GM21360 (cell line): ENCODE data around the gene SIX3.

ENCODE experiments used
- ATAC-seq: cut with Tn5 transposase; IDR thresholded peaks from one replicate; pipeline ENCODE4 v1.9.1; 2021; ENCODE audit warnings: mild to moderate bottlenecking, moderate library complexity; ENCODE audit not compliant: unreplicated experiment

The SIX3 gene

GRCh38 chr2:44954889-44955592 is 13.5 kb downstream of the SIX3 start:
- ATAC-seq = no peak

- no peak for ATAC-seq
Measured at GRCh38 chr2:44955593-44956392, 14.3 kb downstream of the SIX3 start.

- ATAC-seq = no peak
Measured at GRCh38 chr2:44956843-44957242, 15.3 kb downstream of the SIX3 start.

DNA sequence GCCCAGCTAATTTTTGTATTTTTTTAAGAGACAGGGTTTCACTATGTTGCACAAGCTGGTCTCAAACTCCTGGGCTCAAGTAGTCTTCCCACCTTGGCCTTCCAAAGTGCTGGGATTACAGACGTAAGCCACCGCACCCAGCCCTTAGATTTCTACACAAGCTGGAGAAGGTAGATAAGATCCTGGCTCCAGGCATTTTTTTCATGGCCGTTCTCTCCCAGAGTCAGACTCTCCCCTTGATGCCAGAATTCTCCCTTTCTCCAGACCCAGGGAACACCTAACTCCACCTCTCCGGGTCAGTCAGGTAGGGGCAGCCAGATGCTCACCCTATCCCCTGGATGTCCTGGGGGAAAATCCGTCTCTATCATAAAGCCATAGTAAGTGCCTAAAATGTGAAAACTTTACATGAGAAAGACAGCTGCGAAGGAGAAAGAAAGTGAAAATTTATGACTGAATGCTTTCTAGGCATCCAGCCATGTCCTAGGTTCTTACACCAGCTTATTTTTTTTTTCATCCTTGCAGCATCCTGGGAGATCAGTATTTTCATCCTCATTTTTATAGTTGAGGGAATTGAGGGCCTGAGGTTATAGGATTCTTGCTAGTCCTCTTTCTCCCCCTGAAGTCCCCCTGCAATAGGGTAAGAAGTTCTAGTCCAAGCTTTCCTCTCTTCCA is 16.3 kb downstream of the SIX3 start:
- ATAC-seq = no peak

- no peak for ATAC-seq
Measured at GRCh38 chr2:44959855-44960254, 18.4 kb downstream of the SIX3 start.

- no peak for ATAC-seq
Measured at GRCh38 chr2:44960871-44961270, 19.4 kb downstream of the SIX3 start.

- no peak for ATAC-seq
Measured at GRCh38 chr2:44962176-44962695, 20.7 kb downstream of the SIX3 start.

- ATAC-seq = no peak
Measured at GRCh38 chr2:44964752-44965236, 23.3 kb downstream of the SIX3 start.

DNA sequence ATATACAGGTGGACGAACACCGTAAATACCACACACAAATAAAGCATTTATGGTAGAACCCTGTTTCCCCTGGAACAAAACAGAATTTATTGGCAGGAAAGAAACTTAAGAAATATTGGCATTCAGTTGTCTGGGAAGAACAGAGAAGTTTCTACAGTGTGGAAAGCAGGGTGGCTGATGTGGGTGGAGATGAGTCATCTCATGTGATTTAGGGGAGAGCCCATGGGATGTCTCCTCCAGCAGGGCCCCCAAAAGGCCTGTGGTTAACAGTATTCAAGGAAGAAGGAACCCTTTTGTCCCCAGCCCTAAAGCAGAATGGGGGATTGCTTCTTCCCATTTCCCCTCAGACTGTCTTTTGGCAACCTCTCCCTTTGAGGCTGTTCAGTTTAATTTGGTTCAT is 24.2 kb downstream of the SIX3 start:
- ATAC-seq = no peak

- no peak for ATAC-seq
Measured at GRCh38 chr2:44967056-44967455, 25.6 kb downstream of the SIX3 start.

DNA sequence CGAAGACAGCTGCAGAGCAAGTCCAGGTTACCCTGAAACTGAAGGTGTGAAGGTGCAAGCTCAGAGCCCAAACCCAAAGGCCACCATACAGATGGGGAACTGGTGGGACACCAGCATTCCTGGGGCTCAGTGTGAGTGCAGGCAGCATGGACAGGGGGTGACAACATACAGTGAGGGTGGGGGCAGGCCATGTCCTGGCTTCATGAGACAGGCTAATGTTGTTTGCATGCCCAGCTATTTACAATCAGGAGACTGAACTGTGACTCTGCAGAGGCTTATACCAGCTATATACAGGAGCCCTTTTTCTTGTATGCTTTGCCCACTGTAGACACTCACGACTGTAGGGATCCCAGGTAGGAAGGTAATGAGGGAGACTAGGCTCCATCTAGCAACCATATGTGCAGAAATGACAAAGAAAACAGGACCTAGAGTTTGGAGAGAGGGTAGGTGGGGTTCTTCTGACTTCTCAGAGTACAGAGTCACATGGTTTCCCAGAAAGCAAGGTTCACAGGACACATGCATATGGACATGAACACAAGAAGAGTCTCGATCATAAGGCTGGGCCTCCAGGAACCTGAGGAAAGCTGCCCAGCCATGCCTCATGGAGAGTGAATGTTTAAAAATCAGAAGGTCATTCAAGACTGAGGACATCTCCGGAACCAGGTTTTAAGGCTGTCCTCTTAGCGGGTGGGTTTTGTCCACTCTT is 26.4 kb downstream of the SIX3 start:
- ATAC-seq = no peak

DNA sequence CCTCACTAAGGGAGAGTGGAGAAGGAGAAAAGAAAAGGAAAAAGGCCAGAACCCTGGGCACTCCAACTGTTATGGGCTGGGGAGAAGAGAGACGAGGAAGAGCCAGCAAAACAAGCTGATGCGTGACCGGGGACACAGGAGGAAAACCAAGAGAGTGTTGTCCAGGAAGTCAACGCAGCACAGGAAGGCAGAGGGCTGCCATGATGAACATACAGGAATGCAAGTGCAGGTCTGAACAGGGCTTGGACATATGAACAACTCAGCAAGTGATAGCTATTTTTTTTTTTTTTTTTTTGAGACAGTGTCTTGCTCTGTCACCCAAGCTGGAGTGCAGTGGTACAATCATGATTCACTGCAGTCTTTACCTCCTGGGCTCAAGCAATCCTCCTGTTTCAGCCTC is 28.4 kb downstream of the SIX3 start:
- ATAC-seq = no peak

GRCh38 chr2:44970846-44971450 is 29.4 kb downstream of the SIX3 start:
- no peak for ATAC-seq

DNA sequence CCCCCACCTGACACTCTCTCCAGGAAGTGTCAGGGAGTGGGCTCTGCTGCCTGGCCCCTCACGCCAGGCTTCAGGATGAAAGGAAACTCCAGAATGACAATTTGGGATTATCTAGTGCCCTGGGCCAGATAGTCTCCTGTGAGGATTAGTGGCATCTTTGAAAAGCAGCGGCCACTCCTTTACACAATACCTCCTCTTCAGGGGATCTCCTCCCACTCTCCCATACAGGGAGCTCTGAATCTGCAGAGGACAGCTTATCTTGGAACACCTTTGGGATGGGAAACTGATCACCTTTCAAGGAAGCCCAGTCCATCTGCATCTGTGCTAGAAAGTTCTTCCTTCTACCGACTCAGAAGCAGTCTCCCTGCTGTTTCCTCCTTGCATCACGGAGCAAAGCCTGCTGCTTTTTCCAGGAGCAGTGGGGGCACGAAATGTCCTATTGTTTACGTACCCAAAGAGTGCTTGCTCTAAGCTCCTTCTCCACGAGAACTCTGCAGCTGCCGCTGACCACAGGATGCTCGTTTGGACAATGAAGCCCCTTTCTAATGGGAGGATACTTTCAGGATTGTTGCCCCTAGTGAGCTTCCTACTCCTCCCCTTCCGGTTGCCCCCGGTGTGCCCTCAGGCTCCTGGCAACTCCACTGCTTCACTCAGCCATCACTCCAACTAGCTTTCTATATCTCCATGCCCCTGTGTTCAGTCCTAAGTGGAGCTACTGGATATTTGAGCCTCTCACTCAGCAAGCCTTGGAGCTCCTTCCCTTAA is 31.5 kb downstream of the SIX3 start:
- ATAC-seq = no peak

DNA sequence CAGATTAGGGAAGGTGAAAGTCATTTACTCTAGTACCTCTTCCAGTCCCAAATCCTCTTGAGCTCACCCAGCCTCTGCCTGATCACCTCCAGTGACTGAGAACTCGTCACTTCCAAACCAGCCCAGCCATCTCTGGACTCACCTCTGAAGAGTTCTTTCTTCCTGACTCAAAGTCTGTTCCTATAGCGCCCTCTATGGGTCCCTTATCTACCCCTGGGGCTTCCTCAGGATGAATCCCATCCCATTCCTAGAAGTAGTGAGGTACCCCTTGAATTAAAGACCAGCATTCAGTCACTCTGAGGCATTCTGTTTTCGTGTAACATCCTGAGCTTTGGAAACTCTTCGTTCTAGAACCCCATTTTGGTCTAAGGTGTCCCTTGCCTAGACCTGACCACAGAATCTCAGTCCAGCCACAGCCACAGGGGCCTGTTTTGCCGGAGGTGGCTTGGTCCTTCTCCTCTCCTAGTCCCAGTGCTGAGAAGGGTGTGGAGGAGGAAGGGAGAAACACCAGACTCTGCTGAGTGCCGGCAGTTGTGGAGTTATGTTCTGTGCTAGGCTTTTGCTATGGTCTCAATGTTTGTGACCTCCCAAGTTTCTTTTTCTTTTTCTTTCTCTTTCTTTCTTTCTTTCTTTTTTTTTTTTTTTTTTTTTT is 32.7 kb downstream of the SIX3 start:
- ATAC-seq = no peak

DNA sequence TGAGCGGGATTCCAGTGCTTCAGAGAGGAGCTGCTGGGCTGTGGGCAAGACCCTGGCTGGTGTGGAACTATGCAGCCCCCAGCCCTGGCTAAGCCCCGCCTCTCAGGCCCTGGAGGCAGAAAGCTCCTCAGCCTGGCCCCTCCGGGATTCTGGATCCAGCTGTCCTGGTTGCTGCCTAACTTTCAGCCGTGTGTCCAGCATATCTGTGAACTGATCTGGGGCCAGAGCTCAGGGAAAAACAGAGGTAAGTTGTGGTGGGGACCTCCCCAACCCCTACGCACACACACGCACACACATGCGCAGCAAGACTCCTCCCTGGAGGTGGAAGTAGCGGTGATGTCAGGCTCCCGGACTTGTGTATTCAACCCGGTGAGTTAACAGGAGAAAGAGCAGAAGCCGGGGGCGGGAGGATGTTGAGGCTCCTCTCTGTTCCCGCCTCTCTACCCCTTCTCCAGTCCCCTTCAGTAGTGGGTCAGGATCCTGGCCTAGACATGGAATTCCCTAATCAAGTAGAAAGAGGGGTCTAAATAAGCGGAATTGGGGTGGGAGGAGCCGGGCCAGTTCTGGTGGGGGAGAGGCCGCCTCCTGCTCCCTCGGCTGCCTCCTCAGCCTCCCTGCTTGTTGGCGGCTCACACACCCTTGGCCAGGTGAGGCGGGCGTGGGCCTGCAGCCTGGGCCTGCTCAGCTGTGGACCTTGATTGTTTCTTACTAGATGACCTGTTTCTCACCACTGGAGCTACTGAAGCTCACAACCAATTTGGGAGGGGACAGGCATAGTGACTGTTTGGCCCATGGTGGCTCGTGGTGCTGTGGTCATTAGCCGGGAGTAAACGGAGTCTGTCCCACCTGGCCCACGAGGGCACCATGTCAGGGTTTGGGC is 34.3 kb downstream of the SIX3 start:
- no peak for ATAC-seq

DNA sequence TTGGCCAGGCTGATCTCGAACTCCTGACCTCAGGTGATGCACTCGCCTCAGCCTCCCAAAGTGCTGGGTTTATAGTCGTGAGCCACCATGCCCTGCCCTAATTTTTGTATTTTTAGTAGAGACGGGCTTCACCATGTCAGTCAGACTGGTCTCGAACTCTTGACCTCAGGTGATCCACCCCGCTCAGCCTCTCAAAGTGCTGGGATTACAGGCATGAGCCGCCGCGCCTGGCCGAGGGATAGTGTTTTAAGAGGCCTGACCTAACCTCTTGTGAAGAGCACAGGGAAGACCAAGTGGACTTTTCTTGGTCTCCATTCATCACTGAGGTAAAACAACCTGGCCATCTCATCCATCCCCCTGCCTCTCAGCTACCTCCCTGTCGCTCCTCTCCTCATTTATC is 38.1 kb downstream of the SIX3 start:
- ATAC-seq = no peak
